GM19372 (cell line): ENCODE data around the gene BBS9.

Experiments used
- ATAC-seq: cut with Tn5 transposase; IDR thresholded peaks from one replicate; pipeline ENCODE4 v1.9.1; 2021; ENCODE audit warnings: mild to moderate bottlenecking, low read depth, moderate library complexity; ENCODE audit not compliant: unreplicated experiment

The BBS9 gene

GRCh38 chr7:33630359-33630758, 501.0 kb downstream of the BBS9 start:
- no peak for ATAC-seq

- ATAC-seq, result no peak
Observed at GRCh38 chr7:33632322-33632721, 503.0 kb downstream of the BBS9 start.

GRCh38 chr7:33632840-33633525, 503.6 kb downstream of the BBS9 start:
- ATAC-seq, result no peak

GRCh38 chr7:33634606-33635005, 505.2 kb downstream of the BBS9 start:
- no peak for ATAC-seq

- ATAC-seq, result no peak
Observed at GRCh38 chr7:33636359-33636758, 507.0 kb downstream of the BBS9 start.

GRCh38 chr7:33639552-33640197, 510.3 kb downstream of the BBS9 start:
- ATAC-seq, result no peak

- no peak for ATAC-seq
Observed at GRCh38 chr7:33640741-33641140, 511.4 kb downstream of the BBS9 start.

- no peak for ATAC-seq
Observed at GRCh38 chr7:33642312-33642711, 512.9 kb downstream of the BBS9 start.

- no peak for ATAC-seq
Observed at GRCh38 chr7:33643530-33643929, 514.2 kb downstream of the BBS9 start.

GRCh38 chr7:33644489-33644888, 515.1 kb downstream of the BBS9 start:
- no peak for ATAC-seq

GRCh38 chr7:33645104-33645503, 515.7 kb downstream of the BBS9 start:
- no peak for ATAC-seq

GRCh38 chr7:33646166-33646565, 516.8 kb downstream of the BBS9 start:
- no peak for ATAC-seq

GRCh38 chr7:33646891-33647391, 517.6 kb downstream of the BBS9 start:
- no peak for ATAC-seq

- ATAC-seq, result no peak
Observed at GRCh38 chr7:33649476-33650441, 520.4 kb downstream of the BBS9 start.

GRCh38 chr7:33650828-33651227, 521.5 kb downstream of the BBS9 start:
- ATAC-seq, result no peak

- ATAC-seq, result no peak
Observed at GRCh38 chr7:33651998-33652515, 522.7 kb downstream of the BBS9 start.

GRCh38 chr7:33654676-33655075, 525.3 kb downstream of the BBS9 start:
- ATAC-seq, result no peak
